GM13977 (cell line): ENCODE measurements around the gene NTN4.
"Not testable (repeated sequence)": the region's sequence is repeated elsewhere in the genome, so short reads cannot be mapped to it uniquely, and the experiment has no call there.

ENCODE experiments used
- DNase-seq: peaks from one replicate; pipeline ENCODE4 v3.0.0; 2012; ENCODE audit warnings: low spot score
- CTCF ChIP-seq: IDR thresholded peaks from 2 replicates; pipeline ENCODE4 v1.5.1; 2012; ENCODE audit warnings: mild to moderate bottlenecking, control low read depth; ENCODE audit not compliant: insufficient read depth; ENCODE audit errors: extremely low read depth, missing control alignments
- in situ Hi-C: fragments of 300-500 bp; cut with MboI; formaldehyde crosslinking; loops from one replicate; pipeline ENCODE4 v1.12.0; 2022; ENCODE audit warnings: low sequenced_read_pairs, low pct_unique_long_range_greater_than_20kb, mixed read lengths, inconsistent platforms; ENCODE audit not compliant: unreplicated experiment

Gene NTN4

GRCh38 chr12:95759039-95759438, 31.5 kb downstream of the NTN4 start:
- TF ChIP-seq CTCF, result no peak
- in situ Hi-C loops, result no loop called here
- DNase-seq, result no peak

GRCh38 chr12:95756362-95756761, 34.2 kb downstream of the NTN4 start:
- in situ Hi-C loops, result no loop called here
- DNase-seq, result no peak
- TF ChIP-seq CTCF, result no peak

- DNase-seq, result no peak
- TF ChIP-seq CTCF, result no peak
- in situ Hi-C loops, result no loop called here
Observed at GRCh38 chr12:95755261-95755865, 35.2 kb downstream of the NTN4 start.

- in situ Hi-C loops, DNase-seq: not testable (repeated sequence)
Observed at GRCh38 chr12:95746062-95746461, 44.5 kb downstream of the NTN4 start.

- in situ Hi-C loops, result no loop called here
Observed at GRCh38 chr12:95742586-95742985, 48.0 kb downstream of the NTN4 start.

GRCh38 chr12:95741635-95742034, 48.9 kb downstream of the NTN4 start:
- no peak for TF ChIP-seq CTCF
- in situ Hi-C loops, result no loop called here
- no peak for DNase-seq

More at GRCh38 chr12:95742586-95742985, 48.0 kb downstream of the NTN4 start:
- no peak for TF ChIP-seq CTCF
- no peak for DNase-seq

- no peak for DNase-seq
- in situ Hi-C loops, result no loop called here
- TF ChIP-seq CTCF, result no peak
Observed at GRCh38 chr12:95740751-95741150, 49.8 kb downstream of the NTN4 start.
